IMR-90 (cell line): ENCODE results near the gene CNPY4. TPM values are rescaled to one million over a fixed set of nuclear protein-coding genes. Genes with fewer than 3 reads are reported as not detected.

Experiments used
- ATAC-seq: fragments of 200-7000 bp; cut with Tn5 transposase; 2 replicates; pipeline ENCODE4 v1.9.1; 2020; ENCODE audit warnings: low read depth, mild to moderate bottlenecking, moderate library complexity
- BruUV-seq: library from RNA; stranded (reverse); fragments of 400-500 nt; replicated peaks from 2 replicates; lab custom pipeline; 2021; lab: Mats Ljungman, UMichigan
- CTCF ChIA-PET: fragments of 300-600 bp; formaldehyde crosslinking; extraction: SDS; loops from one replicate; lab custom pipeline; 2021; ENCODE audit warnings: antibody characterized with exemption; lab: Yijun Ruan, JAX
- POLR2A ChIA-PET: fragments of 300-600 bp; sonication (Branson Sonifier 250); formaldehyde crosslinking; loops from one replicate; lab custom pipeline; 2022; ENCODE audit warnings: antibody characterized with exemption; ENCODE audit not compliant: unreplicated experiment; lab: Charles Lee
- DNase-seq: peaks from one replicate; pipeline ENCODE4 v3.0.0; 2013
- H2AFZ ChIP-seq: replicated peaks from 2 replicates; pipeline ENCODE3; 2013; ENCODE audit warnings: low read length, mild to moderate bottlenecking; ENCODE audit not compliant: poor library complexity
- H2AK5ac ChIP-seq: 2 replicates; pipeline ENCODE4 v1.6.1; 2013; ENCODE audit warnings: low read depth, low read length, inconsistent platforms
- H2AK9ac ChIP-seq: replicated peaks from 2 replicates; pipeline ENCODE3; 2013; ENCODE audit warnings: mild to moderate bottlenecking, low read depth, low read length, moderate library complexity; ENCODE audit not compliant: poor library complexity
- H2BK120ac ChIP-seq: 2 replicates; pipeline ENCODE4 v1.6.1; 2013; ENCODE audit warnings: low read depth, low read length, inconsistent platforms
- H2BK15ac ChIP-seq: 3 replicates; pipeline ENCODE4 v1.6.1; 2013; ENCODE audit warnings: low read depth, low read length, inconsistent platforms
- H2BK20ac ChIP-seq: 2 replicates; pipeline ENCODE4 v1.6.1; 2013; ENCODE audit warnings: low read depth, mild to moderate bottlenecking, inconsistent platforms, low read length, moderate library complexity
- H2BK5ac ChIP-seq: 2 replicates; pipeline ENCODE4 v1.6.1; 2013; ENCODE audit warnings: mild to moderate bottlenecking, low read depth, low read length, inconsistent platforms; ENCODE audit not compliant: poor library complexity, severe bottlenecking
- H3K14ac ChIP-seq: replicated peaks from 2 replicates; pipeline ENCODE4 v1.6.1; 2013; ENCODE audit warnings: low read depth, low read length, inconsistent platforms
- H3K18ac ChIP-seq: 2 replicates; pipeline ENCODE4 v1.6.1; 2013; ENCODE audit warnings: low read depth, low read length, control low read depth
- H3K23ac ChIP-seq: 2 replicates; pipeline ENCODE4 v1.6.1; 2013; ENCODE audit warnings: low read depth, low read length, inconsistent platforms
- H3K27ac ChIP-seq: 2 replicates; pipeline ENCODE4 v1.5.1; 2013; ENCODE audit warnings: mild to moderate bottlenecking, control low read depth, low read length; ENCODE audit not compliant: insufficient read depth
- H3K27me3 ChIP-seq: 2 replicates; pipeline ENCODE4 v1.6.1; 2013; ENCODE audit warnings: low read length; ENCODE audit not compliant: control insufficient read depth, insufficient read depth
- H3K36me3 ChIP-seq: 2 replicates; pipeline ENCODE4 v1.6.1; 2013; ENCODE audit warnings: low read length, mixed read lengths; ENCODE audit not compliant: control insufficient read depth, insufficient read depth
- H3K4ac ChIP-seq: 2 replicates; pipeline ENCODE4 v1.6.1; 2013; ENCODE audit warnings: low read depth, low read length, inconsistent platforms
- H3K4me1 ChIP-seq: 2 replicates; pipeline ENCODE4 v1.6.1; 2013; ENCODE audit warnings: low read length, mixed read lengths; ENCODE audit not compliant: control insufficient read depth, insufficient read depth
- H3K4me2 ChIP-seq: 2 replicates; pipeline ENCODE4 v1.6.1; 2013; ENCODE audit warnings: low read depth, mild to moderate bottlenecking, control low read depth, low read length, moderate library complexity
- H3K4me3 ChIP-seq: 2 replicates; pipeline ENCODE4 v1.5.1; 2013; ENCODE audit warnings: low read depth, mild to moderate bottlenecking, control low read depth, low read length, moderate library complexity; ENCODE audit not compliant: insufficient read depth
- H3K56ac ChIP-seq: 2 replicates; pipeline ENCODE4 v1.6.1; 2013; ENCODE audit warnings: low read length, inconsistent platforms; ENCODE audit not compliant: insufficient read depth; ENCODE audit errors: extremely low read depth
- H3K79me1 ChIP-seq, 2 experiments: 2 replicates each; pipeline ENCODE4 v1.6.1; 2013; ENCODE audit warnings: low read length in 2 of 2, inconsistent platforms in 1 of 2, low read depth in 1 of 2
- H3K9ac ChIP-seq: 2 replicates; pipeline ENCODE4 v1.6.1; 2013; ENCODE audit warnings: low read depth, low read length, control low read depth
- H3K9me1 ChIP-seq: 2 replicates; pipeline ENCODE4 v1.6.1; 2013; ENCODE audit warnings: low read length, inconsistent platforms; ENCODE audit not compliant: insufficient read depth
- H3K9me3 ChIP-seq: 2 replicates; pipeline ENCODE4 v1.6.1; 2013; ENCODE audit warnings: low read length; ENCODE audit not compliant: control insufficient read depth, insufficient read depth
- H4K20me1 ChIP-seq: 2 replicates; pipeline ENCODE4 v1.6.1; 2013; ENCODE audit warnings: low read length, inconsistent platforms; ENCODE audit not compliant: insufficient read depth
- H4K5ac ChIP-seq: 2 replicates; pipeline ENCODE4 v1.6.1; 2013; ENCODE audit warnings: mild to moderate bottlenecking, low read depth, low read length, control low read depth
- H4K8ac ChIP-seq, 2 experiments: 2 replicates each; pipeline ENCODE4 v1.6.1; 2013; ENCODE audit warnings: low read depth in 2 of 2, low read length in 2 of 2, control low read depth in 1 of 2, inconsistent platforms in 1 of 2
- H4K91ac ChIP-seq: 2 replicates; pipeline ENCODE4 v1.6.1; 2013; ENCODE audit warnings: low read depth, low read length, inconsistent platforms; ENCODE audit not compliant: insufficient read depth
- BHLHE40 ChIP-seq: fragments of 150-350 bp; IDR thresholded peaks from 2 replicates; pipeline ENCODE4 v1.6.1; 2016; ENCODE audit warnings: mild to moderate bottlenecking, low read depth, low read length
- CEBPB ChIP-seq: IDR thresholded peaks from 2 replicates; pipeline ENCODE4 v1.6.1; 2012; ENCODE audit warnings: low read depth, low read length, improper control_type of control experiment
- CHD1 ChIP-seq: IDR thresholded peaks from 2 replicates; pipeline ENCODE4 v1.6.1; 2012; ENCODE audit warnings: low read depth, low read length, improper control_type of control experiment
- FOS ChIP-seq: fragments of 150-350 bp; IDR thresholded peaks from 2 replicates; pipeline ENCODE4 v1.6.1; 2016; ENCODE audit warnings: low read depth, low read length
- MAZ ChIP-seq: IDR thresholded peaks from 2 replicates; pipeline ENCODE4 v1.6.1; 2012; ENCODE audit warnings: low read depth, mild to moderate bottlenecking, low read length, improper control_type of control experiment, moderate library complexity, borderline replicate concordance
- MXI1 ChIP-seq: IDR thresholded peaks from 2 replicates; pipeline ENCODE4 v1.6.1; 2012; ENCODE audit warnings: low read depth, mild to moderate bottlenecking, low read length, moderate library complexity, borderline replicate concordance
- NFE2L2 ChIP-seq: fragments of 150-350 bp; IDR thresholded peaks from 2 replicates; pipeline ENCODE4 v1.6.1; 2016; ENCODE audit warnings: low read depth, mild to moderate bottlenecking, low read length
- POLR2A ChIP-seq: IDR thresholded peaks from 2 replicates; pipeline ENCODE4 v1.6.1; 2012; ENCODE audit warnings: mild to moderate bottlenecking, low read depth, low read length
- RAD21 ChIP-seq: IDR thresholded peaks from 2 replicates; pipeline ENCODE4 v1.6.1; 2012; ENCODE audit warnings: low read length, improper control_type of control experiment
- RCOR1 ChIP-seq: IDR thresholded peaks from 2 replicates; pipeline ENCODE4 v1.6.1; 2012; ENCODE audit warnings: mild to moderate bottlenecking, low read length, improper control_type of control experiment; ENCODE audit not compliant: insufficient replicate concordance
- RFX5 ChIP-seq: IDR thresholded peaks from 2 replicates; pipeline ENCODE4 v1.8.0; 2012; ENCODE audit warnings: low read depth, mild to moderate bottlenecking, low read length, moderate library complexity
- SMC3 ChIP-seq: fragments of 150-350 bp; IDR thresholded peaks from 2 replicates; pipeline ENCODE4 v1.6.1; 2016; ENCODE audit warnings: low read depth, mild to moderate bottlenecking, antibody characterized with exemption, low read length, moderate library complexity
- WGBS, 2 experiments: methylation state at CpG; one replicate each; pipeline versions ENCODE4 v1.1.5 to v1.1.7; 2013; ENCODE audit warnings: missing lambda C conversion rate in 2 of 2; ENCODE audit not compliant: insufficient read length in 1 of 2; ENCODE audit errors: extremely low coverage in 2 of 2; 5-methylcytosine and 5-hydroxymethylcytosine counted together
- dilution Hi-C: fragments of 300-500 bp; cut with HindIII; formaldehyde crosslinking; loops from one replicate; pipeline ENCODE4 v1.14.3; 2018; ENCODE audit warnings: low sequenced_read_pairs; ENCODE audit not compliant: unreplicated experiment
- in situ Hi-C: fragments of 300-500 bp; cut with MboI; formaldehyde crosslinking; loops from 3 replicates; pipeline ENCODE4 v1.14.3; 2019; ENCODE audit warnings: low sequenced_read_pairs, inconsistent platforms, mixed read lengths
- intact Hi-C: fragments of 100-400 bp; cut with micrococcal nuclease; formaldehyde crosslinking; loops from 2 replicates; pipeline ENCODE4 v1.10.0; 2022
- polyA plus RNA-seq, 3 experiments: library from polyadenylated mRNA; depleted of rRNA; stranded (reverse); fragments of >200 nt; gene quantifications; 2 replicates each; pipeline ENCODE4 v1.2.3, GENCODE V29; 2012; ENCODE audit warnings: low replicate concordance in 1 of 3
- total RNA-seq: library from RNA; depleted of rRNA; stranded (reverse); fragments of >200 nt; gene quantifications from 2 replicates; pipeline ENCODE4 v1.2.3, GENCODE V29; 2012
- TF ChIP-seq, protein P1 (sequence below): fragments of 150-350 bp; IDR thresholded peaks from 2 replicates; pipeline ENCODE4 v1.6.1; 2016; ENCODE audit warnings: low read depth, mild to moderate bottlenecking, low read length, moderate library complexity, borderline replicate concordance
- TF ChIP-seq, protein P2 (sequence below): conservative IDR thresholded peaks from 2 replicates; pipeline ENCODE4 v1.5.1; 2012; ENCODE audit warnings: mild to moderate bottlenecking, low read depth, low read length, improper control_type of control experiment

CNPY4 gene
- total and polyA plus RNA-seq, 2 of the 4 experiments (the other 2 are of a cell fraction): 13.3 to 21.9 TPM

DNA sequence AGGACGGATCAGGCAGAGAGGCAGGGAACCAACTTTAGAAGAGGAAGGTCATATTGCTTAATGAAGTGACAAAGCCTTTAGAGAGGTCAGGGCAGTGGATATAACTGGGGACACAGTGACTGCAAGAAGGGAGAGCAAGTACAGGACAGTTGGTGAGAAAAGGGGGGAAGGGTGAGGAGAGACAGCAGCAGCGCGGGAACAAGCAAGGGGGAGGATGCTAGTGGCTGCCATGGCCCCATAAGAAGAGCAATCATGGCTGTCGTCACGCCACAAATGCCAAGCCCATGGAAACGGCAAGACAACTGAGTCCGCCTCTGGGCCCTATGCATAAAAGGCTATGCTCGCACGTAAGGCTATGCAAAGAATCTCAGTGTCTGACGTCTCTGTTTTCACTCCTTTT lies 47.0 kb upstream of the CNPY4 start:
- ATAC-seq: no peak
- Histone ChIP-seq H3K4ac (no peak overlapping the region), H3K27me3 (no peaks in the 10 kb centered on the region), H2BK15ac (no peak overlapping the region), H3K9me3 (peaks cover 74% of the 10 kb centered on the region), H3K4me3 (no peak overlapping the region), H2BK20ac (no peak overlapping the region), H3K23ac (no peak overlapping the region), H4K91ac (no peak overlapping the region), H3K4me2 (no peak overlapping the region), H4K8ac (no peak overlapping the region), H3K27ac (no peak overlapping the region), H3K18ac (no peak overlapping the region), H4K5ac (no peak overlapping the region), H2AK5ac (no peak overlapping the region), H3K9ac (no peak overlapping the region), H4K20me1 (no peaks in the 10 kb centered on the region; the same call in 1 of the 2 replicates), H3K14ac (no peak overlapping the region), H3K4me1 (no peaks in the 10 kb centered on the region), H2BK5ac (no peak overlapping the region), H2AFZ (no peak overlapping the region), H3K9me1 (no peaks in the 10 kb centered on the region), H2BK120ac (no peak overlapping the region), H3K79me1 (peaks cover 28 to 47% of the 10 kb centered on the region in 2 experiments), H3K36me3 (peaks cover 88% of the 10 kb centered on the region), H3K56ac (no peak overlapping the region), H2AK9ac (no peak overlapping the region)
- in situ Hi-C loops: no loop called here
- CTCF ChIA-PET: no interaction called here
- POLR2A ChIA-PET: no interaction called here
- no peak for DNase-seq
- 94% methylated on average over 5 of the region's 10 CpGs; no CpG with 5 or more reads in 1 of the 2 experiments for WGBS, 2 experiments
- intact Hi-C loops: no loop called here
- no TSS peak for BruUV-seq
- TF ChIP-seq, protein P1, sequence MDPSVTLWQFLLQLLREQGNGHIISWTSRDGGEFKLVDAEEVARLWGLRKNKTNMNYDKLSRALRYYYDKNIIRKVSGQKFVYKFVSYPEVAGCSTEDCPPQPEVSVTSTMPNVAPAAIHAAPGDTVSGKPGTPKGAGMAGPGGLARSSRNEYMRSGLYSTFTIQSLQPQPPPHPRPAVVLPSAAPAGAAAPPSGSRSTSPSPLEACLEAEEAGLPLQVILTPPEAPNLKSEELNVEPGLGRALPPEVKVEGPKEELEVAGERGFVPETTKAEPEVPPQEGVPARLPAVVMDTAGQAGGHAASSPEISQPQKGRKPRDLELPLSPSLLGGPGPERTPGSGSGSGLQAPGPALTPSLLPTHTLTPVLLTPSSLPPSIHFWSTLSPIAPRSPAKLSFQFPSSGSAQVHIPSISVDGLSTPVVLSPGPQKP: no peak
- no peak for TF ChIP-seq MXI1
- no peak for TF ChIP-seq MAZ
- TF ChIP-seq NFE2L2: no peak
- no peak for TF ChIP-seq RAD21
- no peak for TF ChIP-seq SMC3
- no peak for TF ChIP-seq BHLHE40
- TF ChIP-seq, protein P2, sequence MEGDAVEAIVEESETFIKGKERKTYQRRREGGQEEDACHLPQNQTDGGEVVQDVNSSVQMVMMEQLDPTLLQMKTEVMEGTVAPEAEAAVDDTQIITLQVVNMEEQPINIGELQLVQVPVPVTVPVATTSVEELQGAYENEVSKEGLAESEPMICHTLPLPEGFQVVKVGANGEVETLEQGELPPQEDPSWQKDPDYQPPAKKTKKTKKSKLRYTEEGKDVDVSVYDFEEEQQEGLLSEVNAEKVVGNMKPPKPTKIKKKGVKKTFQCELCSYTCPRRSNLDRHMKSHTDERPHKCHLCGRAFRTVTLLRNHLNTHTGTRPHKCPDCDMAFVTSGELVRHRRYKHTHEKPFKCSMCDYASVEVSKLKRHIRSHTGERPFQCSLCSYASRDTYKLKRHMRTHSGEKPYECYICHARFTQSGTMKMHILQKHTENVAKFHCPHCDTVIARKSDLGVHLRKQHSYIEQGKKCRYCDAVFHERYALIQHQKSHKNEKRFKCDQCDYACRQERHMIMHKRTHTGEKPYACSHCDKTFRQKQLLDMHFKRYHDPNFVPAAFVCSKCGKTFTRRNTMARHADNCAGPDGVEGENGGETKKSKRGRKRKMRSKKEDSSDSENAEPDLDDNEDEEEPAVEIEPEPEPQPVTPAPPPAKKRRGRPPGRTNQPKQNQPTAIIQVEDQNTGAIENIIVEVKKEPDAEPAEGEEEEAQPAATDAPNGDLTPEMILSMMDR: no peak
- TF ChIP-seq CHD1: no peak
- TF ChIP-seq RFX5: no peak
- no peak for TF ChIP-seq FOS
- TF ChIP-seq RCOR1: no peak
- no peak for TF ChIP-seq POLR2A
- no peak for TF ChIP-seq CEBPB
- dilution Hi-C loops: no loop called here
